ENCODE measurements around the gene GJB1.
"Not testable (repeated sequence)": the region's sequence is repeated elsewhere in the genome, so short reads cannot be mapped to it uniquely, and the experiment has no call there.

GJB1 gene

GRCh38 chrX:71222929-71223328, at the start of gene GJB1:
GJB1 (plus strand) TSS chrX:71223224; CDS start chrX:71223708, 484 bp downstream.
- DNase-seq: no peak

- no peak for DNase-seq
These were observed 49.6 kb upstream of the GJB1 start for GRCh38 chrX:71173440-71173839.

- DNase-seq: no peak
These were observed 48.2 kb upstream of the GJB1 start for GRCh38 chrX:71174795-71175194.

GRCh38 chrX:71175531-71175930, 47.5 kb upstream of the GJB1 start:
- DNase-seq: no peak

- DNase-seq: no peak
These were observed 45.7 kb upstream of the GJB1 start for GRCh38 chrX:71177327-71177726.

GRCh38 chrX:71178908-71179307, 44.1 kb upstream of the GJB1 start:
- peak; percentile 3 for DNase-seq

- DNase-seq: not testable (repeated sequence)
These were observed 42.3 kb upstream of the GJB1 start for GRCh38 chrX:71180579-71181265.

- DNase-seq: peak; percentile 78
These were observed 41.5 kb upstream of the GJB1 start for GRCh38 chrX:71181558-71181909.

GRCh38 chrX:71181910-71182799, 40.9 kb upstream of the GJB1 start:
- peak; percentile 78 for DNase-seq

- no peak for DNase-seq
These were observed 40.2 kb upstream of the GJB1 start for GRCh38 chrX:71182871-71183270.

GRCh38 chrX:71183341-71183740, 39.7 kb upstream of the GJB1 start:
- no peak for DNase-seq

GRCh38 chrX:71184092-71184491, 38.9 kb upstream of the GJB1 start:
- no peak for DNase-seq

GRCh38 chrX:71184803-71185495, 38.1 kb upstream of the GJB1 start:
- DNase-seq: no peak

- no peak for DNase-seq
These were observed 31.8 kb upstream of the GJB1 start for GRCh38 chrX:71191248-71191647.

- no peak for DNase-seq
These were observed 26.9 kb upstream of the GJB1 start for GRCh38 chrX:71195964-71196649.

GRCh38 chrX:71198066-71198465, 25.0 kb upstream of the GJB1 start:
- peak; percentile 53 for DNase-seq

GRCh38 chrX:71199252-71200008, 23.6 kb upstream of the GJB1 start:
- no peak for DNase-seq

- DNase-seq: no peak
These were observed 12.2 kb upstream of the GJB1 start for GRCh38 chrX:71210816-71211215.

GRCh38 chrX:71212536-71212935, 10.5 kb upstream of the GJB1 start:
- no peak for DNase-seq

- DNase-seq: no peak
These were observed 8.9 kb upstream of the GJB1 start for GRCh38 chrX:71214152-71214551.

- DNase-seq: no peak
These were observed 8.3 kb upstream of the GJB1 start for GRCh38 chrX:71214604-71215337.
